ENCODE data around the gene QRFP.

GRCh38 chr9:130854092-130854491, 42.5 kb downstream of the QRFP start:
- no peak for TF ChIP-seq POLR2A (IDR thresholded peaks at IDR 0.05)
- TF ChIP-seq CTCF (IDR thresholded peaks at IDR 0.05), result no peak
